Lung (tissue), 12 donors: ENCODE measurements around the gene RAP1GDS1. TPM values are rescaled to one million over a fixed set of nuclear protein-coding genes. Genes with fewer than 3 reads are reported as not detected.

ENCODE experiments used
- ATAC-seq: fragments of 200-7000 bp; cut with Tn5 transposase; one replicate; pipeline ENCODE4 v1.9.1; 2020; ENCODE audit warnings: moderate number of reproducible peaks; ENCODE audit not compliant: insufficient read depth, low FRiP score
- DNase-seq, 3 donors: peaks; one replicate each; pipeline ENCODE4 v3.0.0-alpha.2; 2013 to 2017
- H3K27ac ChIP-seq, 2 donors: one replicate each; pipeline ENCODE4 v1.5.1; 2013; ENCODE audit warnings: mild to moderate bottlenecking in 2 of 2, moderate library complexity in 2 of 2, control low read depth in 1 of 2, inconsistent platforms in 1 of 2, low read depth in 1 of 2, low read length in 1 of 2
- H3K27me3 ChIP-seq, 3 donors: one replicate each; pipeline ENCODE4 v1.5.1; 2013; ENCODE audit warnings: low read length in 2 of 3; ENCODE audit not compliant: control insufficient read depth in 3 of 3, insufficient read depth in 3 of 3
- H3K36me3 ChIP-seq, 4 donors: one replicate each; pipeline ENCODE4 v1.5.1; 2013; ENCODE audit warnings: low read length in 4 of 4, mild to moderate bottlenecking in 1 of 4, moderate library complexity in 1 of 4; ENCODE audit not compliant: control insufficient read depth in 4 of 4, insufficient read depth in 4 of 4
- H3K4me1 ChIP-seq, 5 donors: one replicate each; pipeline ENCODE4 v1.5.1; 2013; ENCODE audit warnings: low read length in 5 of 5, mild to moderate bottlenecking in 2 of 5, moderate library complexity in 1 of 5; ENCODE audit not compliant: control insufficient read depth in 5 of 5, insufficient read depth in 5 of 5
- H3K4me3 ChIP-seq: one replicate; pipeline ENCODE4 v1.5.1; 2013; ENCODE audit warnings: mild to moderate bottlenecking, control low read depth, moderate library complexity
- H3K9ac ChIP-seq, 2 donors: one replicate each; pipeline ENCODE4 v1.5.1; 2013; ENCODE audit warnings: low read length in 2 of 2, control low read depth in 1 of 2; ENCODE audit not compliant: insufficient read depth in 1 of 2
- H3K9me3 ChIP-seq, 4 donors: one replicate each; pipeline ENCODE4 v1.5.1; 2013; ENCODE audit warnings: low read length in 3 of 4, mild to moderate bottlenecking in 1 of 4, moderate library complexity in 1 of 4; ENCODE audit not compliant: control insufficient read depth in 4 of 4, insufficient read depth in 3 of 4
- WGBS, 2 donors: extraction: QIAGEN DNeasy Blood & Tissue Kit; methylation state at CpG; one replicate each; pipeline ENCODE4 v1.1.7; 2013; 5-methylcytosine and 5-hydroxymethylcytosine counted together
- polyA plus RNA-seq, 2 donors: library from polyadenylated mRNA; stranded (reverse); fragments of 200-250 nt; gene quantifications; one replicate each; pipeline ENCODE4 v1.2.1, GENCODE V29; 2013
- total RNA-seq, 2 donors: library from RNA; depleted of rRNA in 1 of 2; stranded (reverse); fragments of >200 nt in 1 of 2; gene quantifications; one replicate each; pipeline ENCODE4 v1.2.1, GENCODE V29; 2014 to 2021
- TF ChIP-seq, protein P1 (sequence below): IDR thresholded peaks from 2 replicates; pipeline ENCODE4 v1.5.1; 2012; ENCODE audit warnings: mild to moderate bottlenecking; ENCODE audit errors: control extremely low read depth, extremely low read depth
- donor health status: control.
- donor health status: control.
- donor health status: Bipolar disorder and iron deficiency.
- donor health status: healthy.
- donor health status: DM: yes; HTN: yes; CAD: no.

Gene RAP1GDS1
- total and polyA plus RNA-seq, 4 donors: 12.3 to 41.6 (median 26.5) TPM

DNA sequence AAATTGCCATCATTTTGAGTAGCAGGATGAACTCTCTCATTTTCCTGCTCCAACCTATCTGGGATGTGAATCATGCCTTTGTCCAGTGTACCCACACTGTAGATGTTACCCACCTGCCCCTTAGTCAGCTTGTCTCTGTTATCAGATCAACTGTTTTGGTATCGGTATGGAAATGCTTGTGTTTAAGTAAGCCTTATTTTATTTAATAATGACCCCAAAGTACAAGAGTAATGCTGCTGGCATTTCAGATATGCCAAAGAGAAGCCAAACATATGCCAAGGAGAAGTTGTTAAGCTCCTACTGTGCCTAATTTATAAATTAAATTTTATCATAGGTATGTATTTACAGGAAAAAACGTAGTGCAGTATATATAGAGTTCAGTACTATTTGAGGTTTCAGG is 18.6 kb upstream of the RAP1GDS1 start:
- TF ChIP-seq, protein P1, sequence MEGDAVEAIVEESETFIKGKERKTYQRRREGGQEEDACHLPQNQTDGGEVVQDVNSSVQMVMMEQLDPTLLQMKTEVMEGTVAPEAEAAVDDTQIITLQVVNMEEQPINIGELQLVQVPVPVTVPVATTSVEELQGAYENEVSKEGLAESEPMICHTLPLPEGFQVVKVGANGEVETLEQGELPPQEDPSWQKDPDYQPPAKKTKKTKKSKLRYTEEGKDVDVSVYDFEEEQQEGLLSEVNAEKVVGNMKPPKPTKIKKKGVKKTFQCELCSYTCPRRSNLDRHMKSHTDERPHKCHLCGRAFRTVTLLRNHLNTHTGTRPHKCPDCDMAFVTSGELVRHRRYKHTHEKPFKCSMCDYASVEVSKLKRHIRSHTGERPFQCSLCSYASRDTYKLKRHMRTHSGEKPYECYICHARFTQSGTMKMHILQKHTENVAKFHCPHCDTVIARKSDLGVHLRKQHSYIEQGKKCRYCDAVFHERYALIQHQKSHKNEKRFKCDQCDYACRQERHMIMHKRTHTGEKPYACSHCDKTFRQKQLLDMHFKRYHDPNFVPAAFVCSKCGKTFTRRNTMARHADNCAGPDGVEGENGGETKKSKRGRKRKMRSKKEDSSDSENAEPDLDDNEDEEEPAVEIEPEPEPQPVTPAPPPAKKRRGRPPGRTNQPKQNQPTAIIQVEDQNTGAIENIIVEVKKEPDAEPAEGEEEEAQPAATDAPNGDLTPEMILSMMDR: no peak
- Histone ChIP-seq H3K27ac (no peak overlapping the region), H3K9me3 (no peaks in the 10 kb centered on the region), H3K27me3 (no peaks in the 10 kb centered on the region), H3K36me3 (no peaks in the 10 kb centered on the region), H3K4me1 (no peaks in the 10 kb centered on the region), H3K9ac (no peak overlapping the region), H3K4me3 (no peak overlapping the region)
- WGBS, 2 donors: 82 to 94% methylated on average over 2 of the region's 2 CpGs
- DNase-seq: no peak
- no peak for ATAC-seq

- no peaks in the 10 kb centered on the region for H3K36me3 ChIP-seq
- H3K4me3 ChIP-seq: no peak overlapping the region
- no peak for DNase-seq
- TF ChIP-seq, protein P1: no peak
- H3K4me1 ChIP-seq: no peaks in the 10 kb centered on the region
- no peaks in the 10 kb centered on the region for H3K9me3 ChIP-seq
- ATAC-seq: no peak
- no peaks in the 10 kb centered on the region for H3K27me3 ChIP-seq
- WGBS, 2 donors: 84 to 85% methylated on average over 4 of the region's 4 CpGs
- H3K9ac ChIP-seq: no peak overlapping the region
- H3K27ac ChIP-seq: no peak overlapping the region
Measured at GRCh38 chr4:98245226-98245625, 16.0 kb upstream of the RAP1GDS1 start.

DNA sequence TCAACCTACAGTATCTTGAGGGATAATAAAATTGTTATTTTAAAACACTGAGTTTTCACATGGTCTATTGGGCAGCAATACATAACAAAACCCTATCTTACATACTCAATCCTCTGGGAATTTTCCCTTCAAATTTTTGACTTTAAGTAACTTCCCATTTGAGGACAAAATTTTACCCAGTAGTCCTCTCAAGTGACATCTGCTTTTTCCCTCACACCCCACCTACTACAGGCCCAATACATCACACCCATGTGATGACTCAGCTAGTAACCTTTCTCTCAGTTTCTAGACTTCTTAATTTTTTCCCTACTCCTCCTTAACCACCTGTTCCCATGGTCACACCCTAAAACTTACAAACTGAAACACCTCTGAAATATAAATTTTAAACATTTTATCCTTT is 12.2 kb upstream of the RAP1GDS1 start:
- Histone ChIP-seq H3K27ac (no peak overlapping the region), H3K36me3 (no peaks in the 10 kb centered on the region), H3K9me3 (peaks cover 0 to 3% (median 0%) of the 10 kb centered on the region in 4 donors), H3K4me1 (no peaks in the 10 kb centered on the region), H3K4me3 (no peak overlapping the region), H3K9ac (no peak overlapping the region), H3K27me3 (no peaks in the 10 kb centered on the region)
- ATAC-seq (no peak), DNase-seq (no peak)
- TF ChIP-seq, protein P1: no peak

DNA sequence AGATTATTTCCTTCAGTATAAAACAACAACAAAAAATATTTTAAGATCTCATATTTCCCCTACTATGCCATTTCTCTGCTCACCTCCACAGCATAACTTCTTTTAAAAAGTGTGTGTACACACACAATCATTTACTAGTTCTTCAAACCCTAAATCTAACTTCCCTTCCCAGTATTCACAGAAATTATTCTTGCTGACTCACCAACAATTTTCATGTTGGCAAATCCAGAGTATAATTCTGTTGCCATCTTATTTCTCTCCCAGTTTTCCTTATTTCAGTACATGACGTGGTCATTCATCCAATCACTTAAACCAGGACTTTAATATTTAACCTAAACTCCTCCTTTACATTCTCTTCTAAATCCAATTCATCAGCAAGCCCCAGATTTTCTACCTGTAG is 11.4 kb upstream of the RAP1GDS1 start:
- H3K4me1 ChIP-seq: no peaks in the 10 kb centered on the region
- TF ChIP-seq, protein P1: no peak
- H3K27ac ChIP-seq: no peak overlapping the region
- no peak for ATAC-seq
- no peaks in the 10 kb centered on the region for H3K27me3 ChIP-seq
- WGBS, 2 donors: 84 to 85% methylated on average over 1 of the region's 1 CpG
- H3K9ac ChIP-seq: no peak overlapping the region
- no peak for DNase-seq
- no peaks in the 10 kb centered on the region for H3K36me3 ChIP-seq
- H3K4me3 ChIP-seq: no peak overlapping the region
- H3K9me3 ChIP-seq: peaks cover 0 to 3% (median 0%) of the 10 kb centered on the region in 4 donors
